Left ventricle myocardium inferior (tissue), 1 donor: Measurements from ENCODE around the gene CDC40. TPM values are rescaled to one million over a fixed set of nuclear protein-coding genes. Genes with fewer than 3 reads are reported as not detected.

Experiments used
- DNase-seq: peaks from one replicate; pipeline ENCODE4 v3.0.0-alpha.2; 2020
- H3K27ac ChIP-seq: fragments of 200-600 bp; replicated peaks from 2 replicates; pipeline ENCODE4 v1.8.0; 2021
- H3K27me3 ChIP-seq: fragments of 200-600 bp; 2 replicates; pipeline ENCODE4 v1.8.0; 2021; ENCODE audit warnings: low read depth
- H3K36me3 ChIP-seq: fragments of 200-600 bp; 2 replicates; pipeline ENCODE4 v1.8.0; 2021
- H3K4me1 ChIP-seq: fragments of 200-600 bp; 2 replicates; pipeline ENCODE4 v1.8.0; 2021
- H3K4me3 ChIP-seq: fragments of 200-600 bp; 2 replicates; pipeline ENCODE4 v1.8.0; 2021; ENCODE audit warnings: mild to moderate bottlenecking, moderate library complexity
- H3K9me3 ChIP-seq: fragments of 200-600 bp; replicated peaks from 2 replicates; pipeline ENCODE4 v1.8.0; 2021
- intact Hi-C: fragments of 100-400 bp; cut with micrococcal nuclease; formaldehyde crosslinking; loops from one replicate; pipeline ENCODE4 v1.11.0; 2022
- total RNA-seq: library from RNA; stranded (reverse); fragmentation: NEBNext Ultra II Directional; extraction: Animal tissue kit (Norgen Biotek cat#: 25700); gene quantifications from one replicate; pipeline ENCODE4 v1.2.1, GENCODE V29; 2021
- TF ChIP-seq, protein P1 (sequence below): fragments of 200-600 bp; IDR thresholded peaks from 2 replicates; pipeline ENCODE4 v1.8.0; 2021; ENCODE audit warnings: antibody characterized with exemption, mild to moderate bottlenecking, borderline replicate concordance
- donor health status: DM: no; HTN: yes; CAD: no; lungs with severe emphysema.

CDC40 gene
- total RNA-seq, 1 donor from 2014 or later = 16.1 TPM

DNA sequence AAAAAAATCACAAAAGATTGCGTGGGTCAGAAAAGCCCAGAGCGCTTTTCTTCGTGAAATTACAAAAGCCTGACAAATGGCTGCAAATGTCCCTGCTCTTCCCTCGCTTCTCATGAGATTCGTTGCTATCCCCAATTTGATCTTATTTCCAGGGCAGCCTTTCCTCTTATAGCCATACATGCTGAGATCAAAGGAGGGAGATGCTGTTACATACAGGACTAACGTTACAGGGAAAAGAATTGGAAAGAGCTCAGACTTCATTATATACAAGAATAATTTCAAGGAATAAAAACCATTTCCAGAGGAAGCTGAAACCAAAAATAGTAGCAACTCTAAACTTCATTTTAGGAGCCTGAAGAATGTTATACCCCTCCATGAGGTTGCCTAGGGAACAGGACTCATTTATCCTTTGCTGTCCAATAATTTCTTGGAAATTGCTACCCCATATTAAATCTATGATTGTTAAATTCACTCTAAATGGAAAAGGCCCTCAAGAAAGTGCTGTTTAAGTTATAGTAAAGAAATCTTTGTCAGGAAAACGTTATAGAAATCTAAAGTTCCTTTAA is 97.0 kb downstream of the CDC40 start:
- H3K4me1 ChIP-seq = no peaks in the 10 kb centered on the region
- H3K27ac ChIP-seq = no peak overlapping the region
- intact Hi-C loops = no loop called here
- TF ChIP-seq, protein P1, sequence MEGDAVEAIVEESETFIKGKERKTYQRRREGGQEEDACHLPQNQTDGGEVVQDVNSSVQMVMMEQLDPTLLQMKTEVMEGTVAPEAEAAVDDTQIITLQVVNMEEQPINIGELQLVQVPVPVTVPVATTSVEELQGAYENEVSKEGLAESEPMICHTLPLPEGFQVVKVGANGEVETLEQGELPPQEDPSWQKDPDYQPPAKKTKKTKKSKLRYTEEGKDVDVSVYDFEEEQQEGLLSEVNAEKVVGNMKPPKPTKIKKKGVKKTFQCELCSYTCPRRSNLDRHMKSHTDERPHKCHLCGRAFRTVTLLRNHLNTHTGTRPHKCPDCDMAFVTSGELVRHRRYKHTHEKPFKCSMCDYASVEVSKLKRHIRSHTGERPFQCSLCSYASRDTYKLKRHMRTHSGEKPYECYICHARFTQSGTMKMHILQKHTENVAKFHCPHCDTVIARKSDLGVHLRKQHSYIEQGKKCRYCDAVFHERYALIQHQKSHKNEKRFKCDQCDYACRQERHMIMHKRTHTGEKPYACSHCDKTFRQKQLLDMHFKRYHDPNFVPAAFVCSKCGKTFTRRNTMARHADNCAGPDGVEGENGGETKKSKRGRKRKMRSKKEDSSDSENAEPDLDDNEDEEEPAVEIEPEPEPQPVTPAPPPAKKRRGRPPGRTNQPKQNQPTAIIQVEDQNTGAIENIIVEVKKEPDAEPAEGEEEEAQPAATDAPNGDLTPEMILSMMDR = no peak
- no peak overlapping the region for H3K4me3 ChIP-seq
- no peaks in the 10 kb centered on the region for H3K36me3 ChIP-seq
- DNase-seq = no peak
- peaks cover 6% of the 10 kb centered on the region for H3K9me3 ChIP-seq
- no peaks in the 10 kb centered on the region for H3K27me3 ChIP-seq

Other genes starting within 250 kb of the CDC40 start
- not detected for gene GPR6, start 202.1 kb upstream of the CDC40 start, total RNA-seq
- gene WASF1, start 757 bp upstream of the CDC40 start, total RNA-seq = 0.80 TPM
- gene METTL24, start 177.9 kb downstream of the CDC40 start, total RNA-seq = 1.2 TPM
- gene DDO, start 235.1 kb downstream of the CDC40 start, total RNA-seq = 37.6 TPM